Tibial artery (tissue), 4 donors: ENCODE measurements around the gene AGAP1.

ENCODE experiments used
- DNase-seq, 2 donors: peaks; one replicate each; pipeline ENCODE4 v3.0.0-alpha.2; 2019
- H3K27ac ChIP-seq, 2 donors: fragments of 200-600 bp; sonication (generic) in 1 of 2; 1 replicate in 1 of 2; 2 replicates in 1 of 2; pipeline ENCODE4 v1.5.1; 2018 to 2019; ENCODE audit warnings: mild to moderate bottlenecking in 1 of 2
- H3K27me3 ChIP-seq, 2 donors: fragments of 200-600 bp; sonication (generic) in 1 of 2; one replicate each; pipeline versions ENCODE4 v1.5.1 to v1.6.0; 2016 to 2019
- H3K36me3 ChIP-seq, 3 donors: fragments of 200-600 bp; sonication (generic) in 2 of 3; one replicate each; pipeline ENCODE4 v1.5.1; 2016 to 2019; ENCODE audit warnings: mild to moderate bottlenecking in 2 of 3
- H3K4me1 ChIP-seq, 4 donors: fragments of 200-600 bp; sonication (generic) in 2 of 4; 1 replicate in 3 of 4; 2 replicates in 1 of 4; pipeline ENCODE4 v1.5.1; 2016 to 2019
- H3K4me3 ChIP-seq, 2 donors: fragments of 200-600 bp; sonication (generic) in 1 of 2; 1 replicate in 1 of 2; 2 replicates in 1 of 2; pipeline ENCODE4 v1.5.1; 2018 to 2019; ENCODE audit warnings: mild to moderate bottlenecking in 2 of 2
- H3K9me3 ChIP-seq, 3 donors: fragments of 200-600 bp; sonication (generic) in 1 of 3; one replicate each; pipeline ENCODE4 v1.5.1; 2016 to 2019
- CTCF ChIP-seq, 2 experiments: fragments of 200-600 bp in 1 of 2; fragments of 450-650 bp in 1 of 2; IDR thresholded peaks; one replicate each; pipeline ENCODE4 v1.5.1; 2017 to 2019; ENCODE audit warnings: antibody characterized with exemption in 2 of 2, mild to moderate bottlenecking in 1 of 2, moderate library complexity in 1 of 2
- intact Hi-C: fragments of 100-400 bp; cut with DNase I; formaldehyde crosslinking; loops from one replicate; pipeline ENCODE4 v1.15.0; 2023; ENCODE audit warnings: low total_unique reads

Gene AGAP1

GRCh38 chr2:235690082-235690808 lies 196.4 kb downstream of the AGAP1 start:
- Histone ChIP-seq H3K4me3 (no peak overlapping the region), H3K4me1 (peaks cover 0 to 6% (median 0%) of the 10 kb centered on the region in 4 donors), H3K36me3 (no peaks in the 10 kb centered on the region), H3K27ac (no peak overlapping the region), H3K9me3 (no peaks in the 10 kb centered on the region), H3K27me3 (no peaks in the 10 kb centered on the region)
- intact Hi-C loops = no loop called here
- DNase-seq = peak in 1 of 2 donors; percentile 24
- TF ChIP-seq CTCF (IDR thresholded peaks at IDR 0.05) = no peak

- Histone ChIP-seq H3K27ac (no peak overlapping the region), H3K4me3 (no peak overlapping the region), H3K27me3 (no peaks in the 10 kb centered on the region), H3K36me3 (no peaks in the 10 kb centered on the region), H3K9me3 (no peaks in the 10 kb centered on the region), H3K4me1 (peaks cover 0 to 6% (median 0%) of the 10 kb centered on the region in 4 donors)
- intact Hi-C loops = no loop called here
- DNase-seq = peak in 1 of 2 donors; percentile 37
- TF ChIP-seq CTCF (IDR thresholded peaks at IDR 0.05) = no peak
Observed at GRCh38 chr2:235690809-235691450, 197.1 kb downstream of the AGAP1 start.

DNA sequence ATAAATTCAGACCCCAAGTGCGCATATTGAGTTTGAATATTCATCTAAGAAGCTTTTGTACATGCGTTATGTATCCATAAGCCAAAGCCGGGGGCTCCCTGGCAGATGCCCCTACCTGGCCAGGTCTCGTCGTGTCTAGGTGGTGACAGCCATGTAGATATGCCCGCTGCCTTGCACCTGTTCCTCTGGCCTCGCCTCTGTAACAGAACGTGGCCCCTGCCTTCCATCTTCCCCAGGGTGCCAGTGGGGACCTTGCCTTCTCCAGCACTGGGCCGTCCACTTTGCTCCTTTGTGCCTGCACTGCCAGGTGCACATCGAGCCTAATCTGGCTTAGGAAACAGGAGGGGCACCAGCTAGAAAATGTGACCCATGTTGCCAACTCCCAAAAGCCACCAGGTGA lies 198.2 kb downstream of the AGAP1 start:
- H3K36me3 ChIP-seq = no peaks in the 10 kb centered on the region
- peaks cover 0 to 6% (median 0%) of the 10 kb centered on the region in 4 donors for H3K4me1 ChIP-seq
- intact Hi-C loops = no loop called here

DNA sequence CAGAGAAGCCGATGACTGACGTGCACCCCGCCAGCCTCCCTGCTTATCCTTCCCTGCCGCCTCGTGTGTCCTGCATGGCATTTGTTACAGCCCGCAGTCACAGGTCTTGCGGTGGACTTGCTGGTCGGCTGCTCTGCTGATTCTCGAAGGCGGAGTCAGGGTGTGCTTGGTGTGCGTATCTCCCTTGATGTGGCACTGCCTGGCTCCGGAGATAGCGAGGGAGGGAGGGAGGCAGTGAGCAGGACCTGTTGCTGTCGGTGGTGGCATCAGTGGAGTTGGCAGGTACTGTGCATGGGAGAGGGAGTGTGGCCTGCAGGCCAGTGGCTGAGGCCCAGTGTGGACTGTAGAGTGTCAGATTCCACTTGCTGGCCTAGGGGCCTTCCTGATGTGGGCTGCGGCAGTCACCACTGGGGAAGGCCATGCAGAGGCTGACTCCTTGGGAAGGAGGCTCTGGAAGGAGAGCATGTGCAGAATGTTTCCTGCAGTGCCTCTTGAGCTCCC lies 198.9 kb downstream of the AGAP1 start:
- no peaks in the 10 kb centered on the region for H3K27me3 ChIP-seq
- DNase-seq = peak in 1 of 2 donors; percentile 51
- H3K27ac ChIP-seq = no peak overlapping the region
- H3K36me3 ChIP-seq = no peaks in the 10 kb centered on the region
- no peaks in the 10 kb centered on the region for H3K9me3 ChIP-seq
- H3K4me3 ChIP-seq = no peak overlapping the region
- no peak for TF ChIP-seq CTCF (IDR thresholded peaks at IDR 0.05)
- H3K4me1 ChIP-seq = peaks cover 0 to 6% (median 0%) of the 10 kb centered on the region in 4 donors
- intact Hi-C loops = no loop called here

More for the DNA sequence above, 198.2 kb downstream of the AGAP1 start:
- no peaks in the 10 kb centered on the region for H3K9me3 ChIP-seq
- H3K27me3 ChIP-seq = no peaks in the 10 kb centered on the region
- no peak overlapping the region for H3K4me3 ChIP-seq
- TF ChIP-seq CTCF (IDR thresholded peaks at IDR 0.05) = no peak
- peak in 1 of 2 donors; percentile 28 for DNase-seq
- no peak overlapping the region for H3K27ac ChIP-seq

DNA sequence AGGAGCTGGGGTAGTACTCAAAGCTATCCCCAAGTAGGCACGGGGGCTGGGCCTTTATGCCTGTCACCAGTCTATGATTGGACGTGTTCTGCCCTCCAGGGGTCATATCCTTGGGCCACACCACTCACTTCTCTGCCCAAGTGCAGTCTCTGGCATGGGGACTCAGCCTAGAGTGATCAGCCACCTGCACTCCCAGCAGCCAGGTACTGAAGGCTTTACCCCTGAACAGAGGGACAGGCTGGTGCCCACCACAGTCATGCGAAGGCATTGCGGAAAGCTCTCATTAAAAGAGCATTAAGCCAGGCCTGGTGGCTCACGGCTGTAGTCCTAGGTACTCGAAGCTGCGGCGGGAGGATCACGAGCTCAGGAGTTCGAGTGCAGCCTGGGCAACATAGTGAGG lies 199.4 kb downstream of the AGAP1 start:
- Histone ChIP-seq H3K36me3 (no peaks in the 10 kb centered on the region), H3K4me1 (peaks cover 0 to 6% (median 0%) of the 10 kb centered on the region in 4 donors), H3K27me3 (no peaks in the 10 kb centered on the region), H3K4me3 (no peak overlapping the region), H3K27ac (no peak overlapping the region), H3K9me3 (no peaks in the 10 kb centered on the region)
- DNase-seq = peak in 1 of 2 donors; percentile 44
- no peak for TF ChIP-seq CTCF (IDR thresholded peaks at IDR 0.05)
- intact Hi-C loops = no loop called here
